Caco-2 (cell line): ENCODE measurements around the gene UBASH3B. TPM values are rescaled to one million over a fixed set of nuclear protein-coding genes. Genes with fewer than 3 reads are reported as not detected.
"Not testable (repeated sequence)": the region's sequence is repeated elsewhere in the genome, so short reads cannot be mapped to it uniquely, and the experiment has no call there.

Source experiments
- BruUV-seq: library from RNA; stranded (reverse); fragments of 400-500 nt; replicated peaks from 2 replicates; lab custom pipeline; 2021; lab: Mats Ljungman, UMichigan
- CTCF ChIA-PET: fragments of 300-600 bp; sonication (Branson Sonifier 250); formaldehyde crosslinking; loops from one replicate; lab custom pipeline; 2022; ENCODE audit warnings: antibody characterized with exemption; lab: Charles Lee
- POLR2A ChIA-PET: fragments of 300-600 bp; sonication (Branson Sonifier 250); formaldehyde crosslinking; loops from one replicate; lab custom pipeline; 2022; ENCODE audit warnings: antibody characterized with exemption; lab: Charles Lee
- DNase-seq, 2 experiments: peaks; one replicate each; pipeline versions ENCODE4 v3.0.0 to v3.0.0-alpha.2; 2020 to 2022
- H3K27me3 ChIP-seq: replicated peaks from 2 replicates; pipeline ENCODE4 v1.6.0; 2011; ENCODE audit warnings: low read length; ENCODE audit not compliant: control insufficient read depth, insufficient read depth
- H3K36me3 ChIP-seq: 2 replicates; pipeline ENCODE4 v1.5.1; 2011; ENCODE audit warnings: low read length; ENCODE audit not compliant: control insufficient read depth, insufficient read depth
- H3K4me1 ChIP-seq: fragments of 250-450 bp; sonication (Bioruptor Pico); 2 replicates; pipeline ENCODE4 v1.5.1; 2020; ENCODE audit warnings: mild to moderate bottlenecking
- H3K4me3 ChIP-seq: 2 replicates; pipeline ENCODE4 v1.5.1; 2011; ENCODE audit warnings: low read depth, mild to moderate bottlenecking, control low read depth, low read length
- H3K9me3 ChIP-seq: fragments of 250-450 bp; sonication (Bioruptor Pico); 2 replicates; pipeline ENCODE4 v1.5.1; 2020; ENCODE audit warnings: mild to moderate bottlenecking, moderate library complexity
- H3K27ac Mint-ChIP-seq: one replicate; pipeline ENCODE4 v1.8.0; 2022; ENCODE audit warnings: mixed read lengths; ENCODE audit not compliant: unreplicated experiment
- H3K27me3 Mint-ChIP-seq: one replicate; pipeline ENCODE4 v1.8.0; 2022; ENCODE audit warnings: mixed read lengths; ENCODE audit not compliant: insufficient read depth, unreplicated experiment
- H3K36me3 Mint-ChIP-seq: one replicate; pipeline ENCODE4 v1.8.0; 2022; ENCODE audit warnings: mild to moderate bottlenecking, mixed read lengths; ENCODE audit not compliant: insufficient read depth, unreplicated experiment
- H3K4me1 Mint-ChIP-seq: one replicate; pipeline ENCODE4 v1.8.0; 2022; ENCODE audit warnings: low read depth, mixed read lengths; ENCODE audit not compliant: unreplicated experiment
- H3K4me3 Mint-ChIP-seq: one replicate; pipeline ENCODE4 v1.8.0; 2022; ENCODE audit warnings: mild to moderate bottlenecking, moderate library complexity, mixed read lengths; ENCODE audit not compliant: unreplicated experiment
- H3K9me3 Mint-ChIP-seq: one replicate; pipeline ENCODE4 v1.8.0; 2022; ENCODE audit warnings: mixed read lengths; ENCODE audit not compliant: unreplicated experiment
- CTCF ChIP-seq, 2 experiments: fragments of 200-600 bp in 1 of 2; IDR thresholded peaks; 1 replicate in 1 of 2; 2 replicates in 1 of 2; pipeline versions ENCODE4 v1.5.1 to v1.8.0; 2011 to 2022; ENCODE audit warnings: antibody characterized with exemption in 1 of 2, control low read depth in 1 of 2, inconsistent platforms in 1 of 2, low read depth in 1 of 2, low read length in 1 of 2, mild to moderate bottlenecking in 1 of 2, moderate library complexity in 1 of 2; ENCODE audit not compliant: insufficient read depth in 1 of 2, severe bottlenecking in 1 of 2, unreplicated experiment in 1 of 2
- intact Hi-C: fragments of 100-400 bp; cut with micrococcal nuclease; formaldehyde crosslinking; loops from one replicate; pipeline ENCODE4 v1.10.0; 2022; ENCODE audit not compliant: unreplicated experiment
- total RNA-seq: library from RNA; stranded (reverse); gene quantifications from 2 replicates; pipeline ENCODE4 v1.2.3, GENCODE V29; 2022

The UBASH3B gene
- total RNA-seq, 1 experiment from 2014 or later = 21.5 TPM

- H3K4me3 Mint-ChIP-seq = no peak overlapping the region
- H3K9me3 ChIP-seq = no peaks in the 10 kb centered on the region
- no peak overlapping the region for H3K4me3 ChIP-seq
- intact Hi-C loops = no loop called here
- H3K27me3 Mint-ChIP-seq = no peaks in the 10 kb centered on the region
- no peak overlapping the region for H3K27ac Mint-ChIP-seq
- H3K9me3 Mint-ChIP-seq = no peaks in the 10 kb centered on the region
- no peaks in the 10 kb centered on the region for H3K36me3 Mint-ChIP-seq
- POLR2A ChIA-PET = no interaction called here
- H3K4me1 ChIP-seq = peaks cover 18% of the 10 kb centered on the region
- H3K4me1 Mint-ChIP-seq = peaks cover 24% of the 10 kb centered on the region
- H3K36me3 ChIP-seq = no peaks in the 10 kb centered on the region
- no peaks in the 10 kb centered on the region for H3K27me3 ChIP-seq
- DNase-seq = no peak
- CTCF ChIA-PET = no interaction called here
- TF ChIP-seq CTCF (IDR thresholded peaks at IDR 0.05; ENCODE audit: insufficient read depth in 1 of 2, low read depth in 1 of 2, low read length in 1 of 2, severe bottlenecking in 1 of 2, unreplicated experiment in 1 of 2) = no peak
- no TSS peak for BruUV-seq
Observed at GRCh38 chr11:122727101-122727929, 71.8 kb downstream of the UBASH3B start.

- no TSS peak for BruUV-seq
- ChIA-PET CTCF (no interaction called here), POLR2A (no interaction called here)
- Mint-ChIP-seq H3K4me3 (no peak overlapping the region), H3K4me1 (peaks cover 36% of the 10 kb centered on the region), H3K36me3 (no peaks in the 10 kb centered on the region), H3K27me3 (no peaks in the 10 kb centered on the region), H3K27ac (no peak overlapping the region), H3K9me3 (no peaks in the 10 kb centered on the region)
- H3K27me3 ChIP-seq = no peaks in the 10 kb centered on the region
- intact Hi-C loops = no loop called here
- H3K9me3 ChIP-seq = no peaks in the 10 kb centered on the region
- DNase-seq = no peak
- no peak overlapping the region for H3K4me3 ChIP-seq
- no peaks in the 10 kb centered on the region for H3K36me3 ChIP-seq
- peaks cover 30% of the 10 kb centered on the region for H3K4me1 ChIP-seq
- TF ChIP-seq CTCF (IDR thresholded peaks at IDR 0.05; ENCODE audit: insufficient read depth in 1 of 2, low read depth in 1 of 2, low read length in 1 of 2, severe bottlenecking in 1 of 2, unreplicated experiment in 1 of 2) = no peak
Observed at GRCh38 chr11:122728561-122728960, 73.0 kb downstream of the UBASH3B start.

- intact Hi-C loops = no loop called here
- Histone ChIP-seq H3K9me3 (no peaks in the 10 kb centered on the region), H3K4me1 (peaks cover 36% of the 10 kb centered on the region), H3K27me3 (no peaks in the 10 kb centered on the region), H3K4me3 (no peak overlapping the region), H3K36me3 (no peaks in the 10 kb centered on the region)
- no peak for TF ChIP-seq CTCF (IDR thresholded peaks at IDR 0.05; ENCODE audit: insufficient read depth in 1 of 2, low read depth in 1 of 2, low read length in 1 of 2, severe bottlenecking in 1 of 2, unreplicated experiment in 1 of 2)
- no peak for DNase-seq
- peaks cover 36% of the 10 kb centered on the region for H3K4me1 Mint-ChIP-seq
- CTCF ChIA-PET = no interaction called here
- H3K9me3 Mint-ChIP-seq = no peaks in the 10 kb centered on the region
- H3K27me3 Mint-ChIP-seq = no peaks in the 10 kb centered on the region
- H3K4me3 Mint-ChIP-seq = no peak overlapping the region
- H3K36me3 Mint-ChIP-seq = no peaks in the 10 kb centered on the region
- BruUV-seq = no TSS peak
- POLR2A ChIA-PET = no interaction called here
- H3K27ac Mint-ChIP-seq = peak overlapping the region; percentile 17
Observed at GRCh38 chr11:122729139-122729538, 73.6 kb downstream of the UBASH3B start.

GRCh38 chr11:122730694-122731093 is 75.2 kb downstream of the UBASH3B start:
- POLR2A ChIA-PET, CTCF ChIA-PET: not testable (repeated sequence)

More at GRCh38 chr11:122730694-122731093, 75.2 kb downstream of the UBASH3B start:
- intact Hi-C loops = loop anchor here (5.0 kb wide), 1 partner anchor 73 kb away; the partner anchor contains the start of gene UBASH3B
- not testable (repeated sequence) for H3K9me3 Mint-ChIP-seq, BruUV-seq, H3K9me3 ChIP-seq, H3K36me3 Mint-ChIP-seq, H3K36me3 ChIP-seq, H3K27me3 ChIP-seq, H3K4me3 ChIP-seq, H3K27me3 Mint-ChIP-seq, DNase-seq, H3K4me3 Mint-ChIP-seq
- peaks cover 39% of the 10 kb centered on the region for H3K4me1 ChIP-seq
- Mint-ChIP-seq H3K27ac (peak overlapping the region; percentile 60), H3K4me1 (peaks cover 36% of the 10 kb centered on the region)
